Central memory CD8-positive, alpha-beta T cell (primary cell): ENCODE data around the gene TPX2.

Source experiments
- ATAC-seq: fragments of 150-1000 bp; cut with Tn5 transposase; replicated peaks from 2 replicates; pipeline ENCODE4 v1.10.0; 2022; ENCODE audit warnings: mild to moderate bottlenecking, moderate FRiP score, moderate number of reproducible peaks; ENCODE audit not compliant: poor library complexity, severe bottlenecking; ENCODE audit errors: extremely low read depth
- DNase-seq, 2 donors: peaks; one replicate each; pipeline ENCODE4 v3.0.0; 2021; ENCODE audit warnings: low spot score in 2 of 2
- H3K27ac Mint-ChIP-seq: one replicate; pipeline ENCODE4 v1.8.0; 2022; ENCODE audit warnings: low read depth, mild to moderate bottlenecking, moderate library complexity, mixed read lengths
- H3K27me3 Mint-ChIP-seq: one replicate; pipeline ENCODE4 v1.8.0; 2022; ENCODE audit warnings: mixed read lengths
- H3K36me3 Mint-ChIP-seq: one replicate; pipeline ENCODE4 v1.8.0; 2022; ENCODE audit warnings: mild to moderate bottlenecking, moderate library complexity, mixed read lengths; ENCODE audit not compliant: insufficient read depth
- H3K4me1 Mint-ChIP-seq: one replicate; pipeline ENCODE4 v1.8.0; 2022; ENCODE audit warnings: mixed read lengths
- H3K4me3 Mint-ChIP-seq: one replicate; pipeline ENCODE4 v1.8.0; 2022; ENCODE audit warnings: mild to moderate bottlenecking, moderate library complexity, mixed read lengths
- H3K9me3 Mint-ChIP-seq: one replicate; pipeline ENCODE4 v1.8.0; 2022; ENCODE audit warnings: mixed read lengths

The TPX2 gene

DNA sequence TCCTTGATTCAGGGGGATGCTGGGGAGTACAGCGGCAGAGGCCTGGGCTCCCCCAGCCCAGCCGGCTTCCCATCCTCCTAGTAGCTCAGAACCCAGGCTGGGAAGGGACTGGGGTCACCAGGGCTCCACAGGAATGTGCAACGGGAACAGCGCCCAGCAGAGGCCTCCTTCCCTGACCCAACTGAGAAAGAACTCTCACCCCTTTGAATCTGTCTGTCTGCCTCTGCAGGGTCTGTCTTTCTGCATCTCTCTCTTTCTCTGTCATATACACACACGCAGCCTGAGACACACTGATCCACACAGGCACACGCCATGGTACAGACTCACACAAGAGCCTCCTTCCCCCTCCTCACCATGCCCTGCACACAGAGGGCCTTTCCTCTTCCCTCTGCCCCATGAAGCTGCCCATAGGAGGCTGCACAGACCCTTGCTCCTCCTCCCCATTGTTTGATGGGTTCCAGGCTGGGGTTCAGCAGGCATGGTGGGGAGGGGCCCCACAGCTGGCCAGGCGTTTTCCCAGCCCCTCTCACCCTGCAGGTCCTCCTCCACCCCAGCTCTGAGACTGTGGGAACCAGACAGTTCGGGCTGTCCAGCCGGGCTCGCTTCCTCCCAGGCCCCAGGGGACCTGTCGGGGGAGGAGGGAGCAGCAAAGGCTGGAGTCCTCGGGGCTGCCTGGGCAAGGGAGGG lies 103.5 kb downstream of the TPX2 start:
- Mint-ChIP-seq H3K9me3 (no peaks in the 10 kb centered on the region), H3K36me3 (no peaks in the 10 kb centered on the region)
- DNase-seq, result no peak

GRCh38 chr20:31843288-31843687 lies 104.2 kb downstream of the TPX2 start:
- Mint-ChIP-seq H3K4me1 (no peaks in the 10 kb centered on the region), H3K27me3 (no peaks in the 10 kb centered on the region), H3K27ac (no peak overlapping the region), H3K4me3 (no peak overlapping the region), H3K36me3 (no peaks in the 10 kb centered on the region), H3K9me3 (no peaks in the 10 kb centered on the region)
- ATAC-seq (no peak), DNase-seq (no peak)

More for the DNA sequence above, 103.5 kb downstream of the TPX2 start:
- Mint-ChIP-seq H3K4me1 (no peaks in the 10 kb centered on the region), H3K4me3 (no peak overlapping the region), H3K27ac (no peak overlapping the region), H3K27me3 (no peaks in the 10 kb centered on the region)
- no peak for ATAC-seq

- Mint-ChIP-seq H3K27ac (no peak overlapping the region), H3K4me3 (no peak overlapping the region), H3K36me3 (no peaks in the 10 kb centered on the region), H3K27me3 (no peaks in the 10 kb centered on the region), H3K9me3 (no peaks in the 10 kb centered on the region), H3K4me1 (no peaks in the 10 kb centered on the region)
- ATAC-seq (no peak), DNase-seq (no peak)
Observed at GRCh38 chr20:31843881-31844280, 104.8 kb downstream of the TPX2 start.

DNA sequence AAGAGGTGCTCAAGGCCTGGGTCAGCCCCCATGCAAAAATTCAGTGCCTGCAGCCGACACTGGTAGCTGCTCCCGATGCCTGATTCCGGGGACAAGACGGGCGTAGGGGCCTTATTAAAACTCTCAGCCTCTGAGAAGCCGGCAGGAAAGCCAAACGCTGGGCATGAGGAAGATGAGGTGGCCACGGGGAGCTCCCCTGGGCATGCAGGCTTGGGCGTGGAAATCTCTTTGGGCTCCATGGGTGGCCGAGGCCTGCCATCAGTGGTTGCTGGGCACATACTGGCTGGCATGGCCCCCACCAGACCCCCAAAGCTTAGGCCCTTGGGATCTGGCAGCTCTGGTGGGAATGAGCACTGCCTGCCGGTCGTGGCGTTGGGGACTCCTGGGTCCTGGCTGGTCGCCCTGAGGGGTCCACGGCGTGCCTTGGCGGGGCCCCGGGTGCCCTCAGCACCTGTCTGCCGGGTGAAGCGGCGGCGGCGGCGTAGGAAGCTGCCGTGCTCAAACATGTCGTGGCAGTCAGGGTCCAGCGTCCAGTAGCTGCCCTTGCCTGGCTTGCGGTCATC lies 105.7 kb downstream of the TPX2 start:
- Mint-ChIP-seq H3K4me3 (no peak overlapping the region), H3K36me3 (no peaks in the 10 kb centered on the region), H3K27ac (no peak overlapping the region), H3K4me1 (no peaks in the 10 kb centered on the region), H3K27me3 (no peaks in the 10 kb centered on the region), H3K9me3 (no peaks in the 10 kb centered on the region)
- no peak for ATAC-seq
- DNase-seq, result no peak

DNA sequence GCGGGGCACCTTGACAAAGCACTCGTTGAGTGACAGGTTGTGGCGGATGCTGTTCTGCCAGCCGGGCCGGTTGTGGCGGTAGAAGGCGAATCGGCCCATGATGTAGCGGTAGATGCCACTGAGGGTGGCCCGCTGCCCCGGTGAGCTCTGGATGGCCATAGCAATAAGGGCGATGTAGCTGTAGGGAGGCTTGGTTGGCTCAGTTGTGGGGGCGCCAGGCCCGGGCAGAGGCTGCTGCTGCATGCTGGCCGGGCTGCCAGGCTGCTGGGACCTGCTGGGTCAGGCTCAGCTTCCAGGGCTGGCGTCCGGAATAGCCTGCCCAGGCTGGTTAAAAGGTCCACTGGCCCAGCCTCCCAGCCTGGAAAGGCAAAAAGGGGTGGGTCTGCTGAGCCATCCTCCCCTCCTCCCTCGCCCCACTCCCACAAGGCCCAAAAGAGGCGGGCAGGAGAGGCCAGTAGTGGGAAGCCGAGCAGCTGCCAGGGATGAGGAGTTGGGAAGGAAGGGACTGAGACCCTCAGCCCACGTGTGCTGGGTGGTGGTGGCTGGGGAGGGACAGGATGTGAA lies 106.3 kb downstream of the TPX2 start, which contains the start of gene FOXS1:
TSS of gene FOXS1 (minus strand) at position 305 of the 564 bp plus-strand sequence. CDS start at position 243, 62 bp downstream.
- Mint-ChIP-seq H3K4me1 (no peaks in the 10 kb centered on the region), H3K27ac (no peak within 1 kb of the TSS), H3K36me3 (no peaks in the 10 kb centered on the region), H3K4me3 (no peak within 1 kb of the TSS), H3K27me3 (peaks cover 2% of the 10 kb centered on the region), H3K9me3 (no peaks in the 10 kb centered on the region)
- DNase-seq, result no peak
- ATAC-seq, result no peak

- H3K9me3 Mint-ChIP-seq, result no peaks in the 10 kb centered on the region
- H3K27me3 Mint-ChIP-seq, result peaks cover 16% of the 10 kb centered on the region
- ATAC-seq, result no peak
- no peak overlapping the region for H3K27ac Mint-ChIP-seq
- DNase-seq, result no peak
- H3K4me3 Mint-ChIP-seq, result no peak overlapping the region
- no peaks in the 10 kb centered on the region for H3K36me3 Mint-ChIP-seq
- no peaks in the 10 kb centered on the region for H3K4me1 Mint-ChIP-seq
Observed at GRCh38 chr20:31846793-31847138, 107.7 kb downstream of the TPX2 start.

DNA sequence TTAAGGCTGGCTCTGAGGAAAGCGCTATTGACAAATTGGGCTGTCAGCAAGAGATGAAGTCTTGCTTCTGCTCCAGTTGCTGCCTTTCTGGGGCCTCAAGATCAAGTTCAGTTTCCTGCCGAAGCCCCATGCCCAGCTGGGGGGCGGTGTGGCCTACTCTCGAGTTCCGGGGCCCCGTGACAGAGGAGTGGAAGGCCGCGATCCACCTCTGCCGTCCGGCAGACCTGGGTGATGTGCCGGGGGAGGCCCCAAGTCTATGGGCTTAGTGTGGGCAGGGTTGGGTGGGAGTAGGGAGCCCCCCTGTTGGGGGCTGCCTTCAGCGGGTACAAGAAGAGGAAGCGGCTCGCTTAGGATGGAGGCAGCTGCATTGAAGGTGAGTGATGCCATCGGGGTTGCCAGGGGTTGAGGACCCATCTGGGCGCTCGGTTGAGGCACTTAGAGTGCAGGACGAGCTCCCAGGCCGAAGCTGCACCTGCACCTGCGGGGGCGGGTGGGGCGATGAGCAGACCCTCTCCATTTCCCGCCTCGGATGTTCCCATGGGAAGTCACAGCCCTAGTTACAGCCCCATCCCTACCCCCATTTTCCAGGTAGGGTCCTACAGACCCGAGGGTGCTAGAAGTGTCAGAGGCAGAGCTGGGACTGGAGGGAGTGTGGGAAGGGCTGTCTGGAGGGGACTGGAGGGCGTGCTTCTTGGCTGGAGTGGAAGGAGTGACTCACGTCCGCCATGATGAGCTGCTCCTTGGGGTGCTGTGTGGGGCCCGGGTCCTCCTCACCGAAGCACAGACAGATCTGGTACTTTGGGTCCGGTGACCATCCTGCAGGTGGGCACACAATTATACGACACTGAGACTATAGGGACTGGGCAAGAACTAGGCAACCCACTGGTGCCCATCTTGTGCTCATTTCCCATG lies 109.3 kb downstream of the TPX2 start:
- Mint-ChIP-seq H3K27ac (no peak overlapping the region), H3K4me3 (no peak overlapping the region)

DNA sequence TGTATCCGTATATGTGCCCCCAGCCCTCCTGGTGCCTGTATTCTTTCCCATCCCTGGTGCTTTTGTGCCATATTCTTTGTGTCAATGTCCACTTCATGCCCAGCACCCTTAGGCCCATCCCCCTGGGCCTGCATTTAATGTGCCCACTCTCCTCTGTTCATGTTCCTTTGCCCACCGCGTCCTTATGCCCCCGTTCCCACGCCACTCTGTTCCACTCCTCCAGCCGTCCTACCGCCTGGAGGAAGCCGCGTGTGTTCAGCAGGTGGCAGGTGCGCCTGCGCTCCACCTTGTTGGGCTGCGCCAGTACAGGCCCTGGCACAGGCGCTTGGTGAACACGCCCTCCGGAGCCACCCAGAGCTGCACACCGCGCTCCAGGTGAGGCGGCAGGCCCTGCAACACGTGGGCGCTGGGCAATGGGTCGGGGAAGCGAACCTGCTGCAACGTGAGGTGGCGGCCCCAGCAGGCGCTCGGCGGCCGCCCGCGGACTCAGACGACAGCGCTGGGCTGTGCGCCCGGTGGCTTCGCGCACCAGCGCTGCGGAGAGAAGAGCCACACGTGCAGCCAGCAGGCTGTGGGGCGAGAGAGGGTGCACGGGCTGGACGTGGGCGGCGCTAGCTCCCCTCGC lies 110.3 kb downstream of the TPX2 start:
- no peak overlapping the region for H3K27ac Mint-ChIP-seq
- ATAC-seq (no peak), DNase-seq (no peak)
- no peaks in the 10 kb centered on the region for H3K4me1 Mint-ChIP-seq
- no peak overlapping the region for H3K4me3 Mint-ChIP-seq
- no peaks in the 10 kb centered on the region for H3K36me3 Mint-ChIP-seq
- H3K27me3 Mint-ChIP-seq, result peaks cover 16% of the 10 kb centered on the region
- H3K9me3 Mint-ChIP-seq, result no peaks in the 10 kb centered on the region

More for the DNA sequence above, 109.3 kb downstream of the TPX2 start:
- no peak for DNase-seq
- Mint-ChIP-seq H3K27me3 (peaks cover 16% of the 10 kb centered on the region), H3K4me1 (no peaks in the 10 kb centered on the region), H3K36me3 (no peaks in the 10 kb centered on the region), H3K9me3 (no peaks in the 10 kb centered on the region)
- ATAC-seq, result no peak
